ENCODE results near the gene MIGA1. TPM values are rescaled to one million over a fixed set of nuclear protein-coding genes. Genes with fewer than 3 reads are reported as not detected.
"Not testable (repeated sequence)": the region's sequence is repeated elsewhere in the genome, so short reads cannot be mapped to it uniquely, and the experiment has no call there.

The MIGA1 gene
- total RNA-seq, 1 donor from 2014 or later, result 15.8 TPM

DNA sequence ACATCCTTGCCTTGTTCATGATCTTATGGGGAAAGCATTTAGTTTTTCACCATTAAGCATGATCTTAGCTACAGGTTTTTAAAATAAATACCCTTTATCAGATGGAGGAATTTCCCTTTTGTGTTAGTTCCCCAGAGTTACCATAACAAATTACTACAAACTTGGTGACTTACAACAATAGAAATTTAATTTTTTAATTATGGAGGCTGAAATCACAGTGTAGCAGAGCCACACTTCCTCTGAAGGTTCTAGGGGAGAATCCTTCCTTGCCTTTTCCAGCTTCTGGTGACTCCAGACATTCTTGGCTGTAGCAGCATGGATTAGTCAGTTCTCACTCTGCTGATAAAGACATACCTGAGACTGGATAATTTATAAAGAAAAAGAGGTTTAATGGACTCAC lies 18.5 kb downstream of the MIGA1 start:
- no peak for DNase-seq

DNA sequence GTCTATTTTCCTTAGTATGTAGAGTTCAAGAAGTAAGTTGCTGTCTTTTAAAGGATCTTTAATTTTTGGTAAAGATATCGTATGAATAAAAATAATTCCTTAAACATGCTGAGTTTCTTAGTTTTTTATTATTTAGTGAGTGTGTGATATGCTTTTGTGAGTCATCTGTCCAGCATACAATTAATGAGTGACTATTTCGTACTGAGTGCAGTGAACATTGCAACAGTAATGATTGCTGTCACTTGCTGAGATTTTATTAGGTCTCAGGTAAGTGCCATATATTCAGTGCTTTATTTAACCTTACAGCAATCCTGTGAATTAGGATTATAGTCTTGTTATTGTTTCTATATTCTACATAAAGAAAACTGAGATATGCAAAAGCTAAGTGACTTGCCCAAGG lies 22.6 kb downstream of the MIGA1 start:
- DNase-seq, result no peak

GRCh38 chr1:77803371-77803770 lies 23.9 kb downstream of the MIGA1 start:
- DNase-seq, result no peak

DNA sequence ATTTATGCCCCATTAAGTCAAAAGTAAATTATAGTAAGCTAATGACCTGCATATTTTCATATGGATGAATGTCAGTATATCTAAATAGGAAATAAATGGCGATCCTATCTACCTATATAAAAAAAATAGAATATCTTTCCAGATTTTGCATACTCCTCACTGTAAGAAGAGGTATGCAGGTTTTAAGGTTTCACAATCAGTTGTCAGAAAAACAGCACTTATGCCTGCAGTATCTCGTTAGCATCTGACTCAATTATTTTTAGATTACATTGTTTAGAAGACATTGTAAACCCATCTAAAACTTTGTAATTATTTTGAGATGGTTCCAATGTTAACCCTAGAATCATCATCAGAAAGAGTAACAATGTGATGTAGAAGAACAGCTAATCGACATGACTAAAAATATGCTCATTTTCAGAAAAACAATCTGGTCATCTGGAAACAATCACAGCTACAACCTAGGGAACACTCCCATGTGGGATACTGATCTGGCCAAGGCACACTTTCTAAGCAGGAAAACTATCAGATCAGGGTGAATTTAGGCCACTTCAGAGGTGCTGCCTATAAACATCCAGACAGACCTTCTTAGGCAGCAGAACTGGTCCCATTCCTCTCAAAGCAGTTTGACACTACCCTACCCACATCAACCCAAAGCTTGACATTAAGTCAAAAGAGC lies 30.5 kb downstream of the MIGA1 start:
- not testable (repeated sequence) for DNase-seq

- DNase-seq, result not testable (repeated sequence)
Observed at GRCh38 chr1:77811589-77811988, 32.1 kb downstream of the MIGA1 start.

DNA sequence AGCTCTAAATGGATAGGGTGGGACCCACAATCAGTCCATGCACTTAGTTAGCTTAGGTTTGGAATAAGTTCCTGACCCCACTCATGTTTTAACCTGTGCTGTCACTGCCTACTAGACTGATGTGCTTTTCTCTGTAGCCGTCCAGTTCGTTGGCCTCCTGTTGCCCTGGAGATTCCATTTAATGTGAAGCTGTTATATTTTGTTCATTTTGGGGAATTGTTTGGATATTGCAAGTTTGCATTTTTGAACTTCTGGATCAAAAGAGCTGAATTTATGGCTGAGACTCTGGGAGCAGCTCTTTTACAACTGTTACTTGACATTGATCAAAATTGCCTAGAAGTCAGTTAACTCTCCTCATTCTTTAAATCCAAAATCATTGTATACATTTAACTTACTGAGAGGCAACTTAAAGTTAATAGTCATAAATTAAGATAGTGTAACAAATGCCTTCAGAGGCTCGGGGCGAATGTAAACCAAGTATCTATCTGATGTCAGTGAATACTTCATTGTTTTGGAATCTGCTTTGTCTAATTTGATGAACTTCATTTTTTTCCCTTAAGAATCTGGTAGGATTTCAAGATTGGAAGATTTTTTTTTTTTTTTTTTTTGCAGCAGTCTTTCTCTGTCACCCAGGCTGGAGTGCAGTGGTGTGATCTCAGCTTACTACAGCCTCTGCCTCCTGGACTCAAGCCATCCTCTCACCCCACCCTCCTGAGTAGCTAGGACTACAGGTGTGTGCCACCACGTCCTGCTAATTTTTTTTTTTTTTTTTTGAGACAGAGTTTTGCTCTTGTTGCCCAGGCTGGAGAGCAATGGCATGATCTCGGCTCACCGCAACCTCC lies 38.1 kb downstream of the MIGA1 start:
- DNase-seq, result no peak

DNA sequence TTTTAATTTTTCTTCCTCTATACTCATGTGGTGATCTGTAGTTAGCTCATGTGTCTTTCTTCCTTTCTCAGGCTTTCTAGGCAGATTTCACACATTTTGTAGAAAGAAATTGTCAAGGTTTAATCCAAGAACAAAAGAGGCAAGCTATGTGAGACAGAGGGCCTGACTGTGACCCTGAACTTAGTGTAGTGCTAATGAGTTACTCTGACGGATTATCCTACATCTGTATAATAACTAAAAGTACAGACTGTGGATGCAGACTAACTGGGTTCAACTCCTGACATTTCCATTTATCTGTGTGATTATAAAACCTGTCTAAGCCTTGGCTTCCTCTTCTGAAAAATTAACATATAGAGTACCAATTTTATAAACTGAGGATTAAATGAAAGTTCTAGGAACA lies 40.7 kb downstream of the MIGA1 start:
- no peak for DNase-seq

- DNase-seq, result no peak
Observed at GRCh38 chr1:77824079-77824478, 44.6 kb downstream of the MIGA1 start.

DNA sequence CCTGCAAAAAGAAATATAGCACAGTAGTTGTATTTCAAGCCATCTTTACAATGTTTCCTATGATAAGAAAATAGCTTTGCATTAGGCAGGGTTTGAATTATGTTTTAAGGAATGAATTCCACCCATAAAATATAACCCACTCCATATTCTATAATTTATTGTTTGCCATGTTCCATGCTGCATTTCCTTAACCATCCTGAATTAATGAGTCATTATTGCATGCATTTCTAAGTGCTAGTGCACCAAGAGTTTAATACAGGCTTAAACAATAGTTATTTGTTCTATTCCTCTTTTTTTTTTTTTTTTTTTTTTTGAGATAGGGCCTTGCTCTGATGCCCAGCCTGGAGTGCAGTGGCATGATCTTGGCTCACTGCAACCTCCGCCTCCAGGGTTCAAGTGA lies 45.2 kb downstream of the MIGA1 start:
- no peak for DNase-seq

DNA sequence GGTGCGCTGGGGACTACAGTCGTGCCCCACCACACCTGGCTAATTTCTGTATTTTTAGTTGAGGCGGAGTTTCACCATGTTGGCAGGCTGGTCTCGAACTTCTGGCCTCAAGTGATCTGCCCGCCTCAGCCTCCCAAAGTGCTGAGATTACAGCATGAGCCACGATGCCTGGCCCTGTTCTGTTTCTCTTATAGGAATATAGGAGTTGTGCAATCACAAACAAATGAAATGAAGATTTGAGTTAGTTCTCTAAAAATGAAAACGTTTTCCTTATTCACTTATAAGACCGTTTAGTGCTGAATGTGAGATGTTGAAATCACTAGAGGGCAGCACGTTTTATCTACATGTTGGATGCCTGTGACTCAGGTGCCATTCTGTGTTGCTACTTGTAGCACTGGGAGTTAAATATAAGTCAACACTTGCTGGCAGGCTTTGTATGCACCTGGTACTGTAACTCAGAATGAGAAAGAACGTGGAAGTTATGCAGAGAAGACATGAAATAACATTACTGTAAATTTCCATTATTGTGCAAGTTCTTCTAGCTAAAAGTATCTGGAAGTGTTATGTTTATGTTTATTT lies 45.8 kb downstream of the MIGA1 start:
- DNase-seq, result peak; percentile 30

DNA sequence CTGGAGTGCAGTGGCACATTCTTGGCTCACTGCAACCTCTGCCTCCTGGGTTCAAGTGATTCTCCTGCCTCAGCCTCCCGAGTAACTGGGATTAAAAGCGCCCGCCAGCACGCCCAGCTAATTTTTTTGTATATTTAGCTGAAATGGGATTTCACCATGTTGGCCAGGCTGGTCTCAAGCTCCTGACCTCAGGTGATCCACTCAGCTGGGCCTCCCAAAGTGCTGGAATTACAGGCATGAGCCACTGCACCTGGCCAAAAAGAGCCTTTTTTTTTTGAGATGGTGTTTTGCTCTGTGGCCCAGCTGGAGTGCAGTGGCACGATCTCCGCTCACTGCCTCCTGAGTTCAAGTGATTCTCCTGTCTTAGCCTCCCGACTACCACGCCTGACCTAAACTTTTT lies 47.4 kb downstream of the MIGA1 start:
- DNase-seq, result not testable (repeated sequence)

GRCh38 chr1:77828098-77828497 lies 48.6 kb downstream of the MIGA1 start:
- no peak for DNase-seq

DNA sequence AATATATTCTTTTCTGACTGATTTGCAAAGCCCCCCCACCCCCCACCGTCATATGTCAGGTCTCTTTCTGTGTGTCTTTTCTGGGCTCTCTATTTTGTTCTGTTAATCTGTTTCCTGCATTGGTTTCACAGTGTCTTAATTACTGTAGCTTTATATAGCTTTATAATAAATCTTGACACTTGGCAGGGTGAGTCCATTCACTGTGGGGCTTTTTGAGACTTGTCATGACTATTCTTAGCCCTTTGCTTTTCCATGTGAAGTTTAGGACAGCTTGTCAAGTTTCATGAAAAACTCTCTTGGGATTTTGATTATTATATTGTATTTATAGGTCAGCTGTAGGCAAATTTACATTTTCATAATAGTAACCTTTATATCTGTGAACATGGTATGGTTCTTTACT lies 50.4 kb downstream of the MIGA1 start:
- DNase-seq, result no peak

- DNase-seq, result no peak
Observed at GRCh38 chr1:77830946-77831345, 51.5 kb downstream of the MIGA1 start.

DNA sequence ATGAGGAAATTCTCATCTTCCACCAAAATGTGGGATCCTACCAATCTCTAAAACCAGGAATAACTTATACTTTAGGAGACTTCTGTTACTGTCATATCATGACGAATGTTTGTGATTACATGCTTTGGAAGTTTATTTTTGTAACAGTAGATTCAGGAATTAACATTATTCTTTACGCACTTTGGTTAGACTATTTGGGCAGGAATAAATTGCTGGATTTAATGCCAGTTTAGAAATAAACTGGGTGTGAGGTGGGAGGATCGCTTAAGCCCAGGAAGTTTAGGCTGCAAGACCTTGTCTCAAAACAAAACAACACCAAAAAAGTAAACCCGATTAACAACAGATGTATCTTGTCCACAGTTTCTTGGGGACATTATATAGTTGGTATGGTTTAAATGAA lies 52.1 kb downstream of the MIGA1 start:
- no peak for DNase-seq

- peak; percentile 63 for DNase-seq
Observed at GRCh38 chr1:77831976-77832711, 52.7 kb downstream of the MIGA1 start.

DNA sequence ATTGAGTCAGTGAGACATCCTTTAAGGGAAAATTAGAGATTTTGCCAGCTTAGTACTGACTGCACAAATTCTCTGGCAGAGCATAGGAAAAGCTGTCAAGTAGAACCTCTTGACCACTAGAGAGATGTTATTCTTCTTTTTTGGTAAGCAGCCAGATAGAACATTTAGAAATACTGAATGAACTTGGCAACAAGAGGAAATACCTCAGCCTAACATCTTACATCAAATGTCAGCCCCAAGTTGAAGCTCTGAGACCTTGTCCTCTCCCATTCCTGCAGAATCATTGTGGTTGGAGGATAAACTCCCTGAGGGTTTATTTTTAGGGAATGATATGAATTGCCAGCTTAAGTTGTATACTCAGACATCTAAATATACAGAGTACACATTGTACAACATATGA lies 53.5 kb downstream of the MIGA1 start:
- DNase-seq, result peak; percentile 82

GRCh38 chr1:77833521-77834100 lies 54.2 kb downstream of the MIGA1 start:
- DNase-seq, result no peak

DNA sequence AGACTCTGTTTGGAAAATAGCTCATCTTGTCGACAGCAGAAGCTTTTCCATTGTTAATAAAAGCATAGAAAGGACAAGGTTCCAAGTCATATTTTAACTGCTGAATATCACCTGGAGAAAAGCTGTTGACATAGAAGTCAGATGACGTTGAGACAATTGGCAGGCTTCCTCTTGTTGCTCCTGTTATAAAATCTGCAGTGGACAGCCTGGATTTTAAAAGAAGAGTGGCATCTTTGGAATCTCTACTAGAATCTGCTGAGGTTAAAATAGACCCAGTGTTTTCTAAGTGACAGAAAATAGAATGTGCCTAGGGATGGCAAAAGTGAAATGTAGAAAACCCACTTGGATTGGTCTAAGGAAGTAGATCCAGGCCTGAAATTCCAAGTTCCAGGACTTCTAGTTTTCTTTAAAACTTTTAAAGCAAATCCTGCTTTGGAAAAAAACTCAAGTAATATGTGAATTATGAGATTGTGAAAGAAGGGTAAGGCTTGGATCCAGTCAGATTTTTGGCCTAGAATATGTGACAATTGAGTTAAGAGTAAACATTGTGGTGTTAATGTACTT lies 55.4 kb downstream of the MIGA1 start:
- DNase-seq, result peak; percentile 79

DNA sequence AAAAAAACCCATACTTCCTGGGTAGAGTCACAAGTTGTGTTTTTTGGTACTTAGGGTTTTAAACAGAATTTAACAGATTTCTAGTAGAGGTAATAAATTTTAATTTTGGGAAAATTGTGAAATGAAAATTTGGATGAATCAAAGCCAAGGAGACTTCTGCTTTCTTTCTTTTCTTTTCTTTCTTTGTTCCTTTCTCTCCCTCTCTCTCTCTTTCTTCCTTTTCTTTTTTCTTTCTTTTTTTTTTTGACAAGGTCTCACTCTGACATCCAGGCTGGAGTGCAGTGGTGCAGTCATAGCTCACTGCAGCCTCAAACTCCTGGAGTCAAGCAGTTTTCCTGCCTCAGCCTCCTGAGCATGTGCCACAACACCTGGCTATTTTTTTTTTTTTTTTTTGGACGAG lies 62.1 kb downstream of the MIGA1 start:
- no peak for DNase-seq

GRCh38 chr1:77845951-77846350 lies 66.5 kb downstream of the MIGA1 start:
- DNase-seq, result no peak

DNA sequence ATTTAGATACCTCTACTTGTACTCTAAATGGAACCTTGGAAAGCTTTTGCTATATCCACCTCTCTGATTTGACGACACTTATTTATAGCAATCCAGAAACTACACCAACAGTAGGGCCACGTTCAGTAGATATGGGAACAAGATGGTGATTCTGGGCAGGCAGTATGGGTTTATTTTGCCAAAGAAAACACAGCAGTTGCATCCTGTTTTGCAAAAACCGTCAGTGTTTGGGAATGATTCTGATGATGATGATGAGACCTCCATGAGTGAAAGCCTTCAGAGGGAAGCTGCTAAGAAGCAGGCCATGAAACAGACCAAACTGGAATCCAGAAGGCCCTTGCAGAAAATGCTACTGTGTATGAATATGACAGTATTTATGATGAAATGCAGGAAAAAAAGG lies 67.5 kb downstream of the MIGA1 start:
- no peak for DNase-seq

Data from skin of body (tissue), 2 donors.